Thyroid gland (tissue), 4 donors: ENCODE results near the gene TMEM8B. TPM values are rescaled to one million over a fixed set of nuclear protein-coding genes. Genes with fewer than 3 reads are reported as not detected.

Source experiments
- DNase-seq, 2 donors: peaks; one replicate each; pipeline ENCODE4 v3.0.0-alpha.2; 2019
- H3K27ac ChIP-seq, 3 donors: fragments of 200-600 bp; sonication (generic); 1 replicate in 2 of 3; 2 replicates in 1 of 3; pipeline ENCODE4 v1.5.1; 2016 to 2019; ENCODE audit warnings: mild to moderate bottlenecking in 1 of 3, moderate library complexity in 1 of 3
- H3K27me3 ChIP-seq: fragments of 200-600 bp; sonication (generic); one replicate; pipeline ENCODE4 v1.5.1; 2019
- H3K36me3 ChIP-seq, 2 donors: fragments of 200-600 bp; sonication (generic); one replicate each; pipeline ENCODE4 v1.5.1; 2016 to 2019
- H3K4me1 ChIP-seq, 2 donors: fragments of 200-600 bp; sonication (generic); one replicate each; pipeline ENCODE4 v1.5.1; 2017 to 2019
- H3K4me3 ChIP-seq, 3 donors: fragments of 200-600 bp; sonication (generic); replicated peaks in 1 of 3; 1 replicate in 2 of 3; 2 replicates in 1 of 3; pipeline ENCODE4 v1.5.1; 2016; ENCODE audit warnings: mild to moderate bottlenecking in 1 of 3
- H3K9me3 ChIP-seq: fragments of 200-600 bp; sonication (generic); one replicate; pipeline ENCODE4 v1.5.1; 2017
- CTCF ChIP-seq, 6 experiments: fragments of 200-600 bp in 3 of 6; fragments of 450-650 bp in 3 of 6; sonication (generic) in 3 of 6; IDR thresholded peaks; one replicate each; pipeline ENCODE4 v1.5.1; 2016 to 2019; ENCODE audit warnings: antibody characterized with exemption in 6 of 6, mild to moderate bottlenecking in 2 of 6, inconsistent platforms in 1 of 6, moderate library complexity in 1 of 6
- POLR2A ChIP-seq, 2 donors: fragments of 450-650 bp; IDR thresholded peaks; one replicate each; pipeline ENCODE4 v1.6.1; 2017; ENCODE audit warnings: antibody characterized with exemption in 2 of 2, mild to moderate bottlenecking in 2 of 2, moderate library complexity in 1 of 2
- WGBS, 2 donors: methylation state at CpG; one replicate each; pipeline ENCODE4 v1.1.5; 2017; 5-methylcytosine and 5-hydroxymethylcytosine counted together
- intact Hi-C: fragments of 100-400 bp; cut with DNase I; formaldehyde crosslinking; loops from one replicate; pipeline ENCODE4 v1.15.1; 2023
- total RNA-seq, 4 donors: library from RNA; depleted of rRNA; stranded (reverse); fragments of >200 nt; gene quantifications; one replicate each; pipeline ENCODE4 v1.2.3, GENCODE V29; 2016

TMEM8B gene
- total RNA-seq, 4 donors from 2014 or later: 8.5 to 17.4 (median 15.8) TPM

DNA sequence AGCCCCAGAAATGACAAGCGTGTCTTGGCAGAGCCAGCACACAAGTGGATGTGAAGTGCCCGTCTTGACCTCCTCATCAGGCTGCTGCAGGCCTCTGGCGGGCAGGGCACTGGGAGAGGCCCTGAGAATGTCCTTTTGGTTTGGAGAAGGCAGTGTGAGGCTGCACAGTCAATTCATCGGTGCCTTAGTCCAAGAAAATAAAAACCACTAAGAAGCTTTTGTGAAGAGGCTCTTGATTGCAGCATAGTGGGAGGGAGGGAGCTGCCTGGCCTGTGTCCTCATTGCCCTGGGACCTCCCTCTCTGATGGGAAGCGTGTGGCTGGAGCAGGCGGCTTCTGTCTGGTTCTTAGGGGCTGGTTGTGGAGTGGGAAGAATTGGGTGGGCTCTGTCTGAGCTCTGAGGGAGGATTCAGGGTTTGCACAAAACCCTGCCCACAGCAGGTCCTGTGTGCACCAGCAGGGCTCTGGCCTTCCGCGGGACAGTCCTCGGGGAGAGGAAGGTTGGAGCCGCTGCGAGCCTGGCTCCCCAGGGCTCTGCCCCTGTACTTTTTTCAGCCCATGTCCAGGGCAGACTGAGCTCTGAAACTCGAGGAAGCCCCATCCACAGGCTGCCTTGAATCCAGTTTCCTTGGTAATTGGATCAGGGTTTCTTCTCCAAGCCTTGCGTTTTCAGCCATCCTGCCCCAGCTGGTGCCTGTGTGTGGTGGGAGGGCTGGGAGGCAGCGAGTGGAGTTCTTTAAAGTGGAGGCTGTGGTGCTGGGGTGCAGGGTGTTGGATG lies 78.1 kb downstream of the TMEM8B start:
- intact Hi-C loops: loop anchor here (5.0 kb wide), 1 partner anchor 35 kb away; no protein-coding TSS in a partner anchor
- WGBS, 2 donors: 24 to 29% methylated on average over 13 of the region's 14 CpGs
- Histone ChIP-seq H3K27ac (peak overlapping the region; percentile 84 to 97 (median 96)), H3K4me3 (peak overlapping the region in 1 of 3 donors; percentile 2), H3K36me3 (no peaks in the 10 kb centered on the region), H3K4me1 (peaks cover 58 to 67% of the 10 kb centered on the region in 2 donors), H3K27me3 (no peaks in the 10 kb centered on the region), H3K9me3 (no peaks in the 10 kb centered on the region)
- DNase-seq: peak; percentile 90
- TF ChIP-seq CTCF (IDR thresholded peaks at IDR 0.05) (peak in 1 of 6 experiments; percentile 14), POLR2A (IDR thresholded peaks at IDR 0.05) (peak in 1 of 2 donors; percentile 52)

DNA sequence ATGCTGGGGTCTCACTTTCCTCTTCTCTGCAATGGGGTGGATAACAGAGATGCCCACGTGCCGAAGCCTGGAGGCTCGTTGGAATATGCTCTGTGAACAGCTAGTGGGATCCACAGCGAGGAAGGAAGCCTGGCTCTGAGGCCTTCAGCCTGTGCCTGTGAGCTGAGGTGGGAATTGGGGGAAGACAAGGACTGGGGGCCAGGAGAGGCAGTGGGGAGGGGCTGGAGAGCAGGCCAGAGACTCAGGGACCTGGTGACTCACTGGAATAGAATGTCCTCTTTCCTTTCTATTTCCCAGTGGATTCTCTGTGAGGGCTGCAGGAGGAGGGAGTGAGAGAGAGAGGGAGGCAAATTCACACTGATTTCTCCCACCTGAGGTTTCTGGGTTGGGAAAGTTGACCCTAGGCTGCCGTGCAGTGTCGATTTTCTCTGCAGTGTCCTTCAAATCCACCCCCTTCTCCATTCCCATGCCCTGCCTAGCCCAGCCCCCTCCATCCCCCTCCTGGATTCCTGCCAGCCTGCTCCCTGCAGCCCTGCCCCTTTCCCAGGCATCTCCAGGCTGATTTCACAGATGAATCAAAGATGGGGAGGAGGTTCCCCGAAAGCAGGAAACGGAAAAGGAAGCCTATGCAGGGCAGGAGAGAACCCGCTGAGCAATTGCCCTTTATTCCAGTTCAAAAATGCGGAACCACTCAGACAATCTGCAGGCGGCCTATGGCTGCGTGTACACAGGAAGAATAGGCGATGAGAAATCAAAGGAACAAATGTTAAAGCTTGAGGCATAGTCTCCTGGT lies 78.9 kb downstream of the TMEM8B start:
- Histone ChIP-seq H3K27me3 (no peaks in the 10 kb centered on the region), H3K9me3 (no peaks in the 10 kb centered on the region), H3K36me3 (no peaks in the 10 kb centered on the region), H3K4me3 (peak overlapping the region in 1 of 3 donors; percentile 2), H3K4me1 (peaks cover 60 to 74% of the 10 kb centered on the region in 2 donors), H3K27ac (peak overlapping the region; percentile 84 to 97 (median 96))
- intact Hi-C loops: loop anchor here (5.0 kb wide), 1 partner anchor 34 kb away; no protein-coding TSS in a partner anchor
- WGBS, 2 donors: 37 to 42% methylated on average over 13 of the region's 13 CpGs
- peak in 1 of 2 donors; percentile 36 for TF ChIP-seq POLR2A (IDR thresholded peaks at IDR 0.05)
- no peak for TF ChIP-seq CTCF (IDR thresholded peaks at IDR 0.05)
- DNase-seq: peak; percentile 71 to 73

- no peaks in the 10 kb centered on the region for H3K27me3 ChIP-seq
- peak overlapping the region; percentile 84 to 97 (median 96) for H3K27ac ChIP-seq
- H3K4me3 ChIP-seq: no peak overlapping the region
- H3K9me3 ChIP-seq: no peaks in the 10 kb centered on the region
- TF ChIP-seq POLR2A (IDR thresholded peaks at IDR 0.05) (no peak), CTCF (IDR thresholded peaks at IDR 0.05) (no peak)
- 57 to 69% methylated on average over 8 to 9 of the region's 9 CpGs for WGBS, 2 donors
- intact Hi-C loops: loop anchor here (5.0 kb wide), 1 partner anchor 34 kb away; no protein-coding TSS in a partner anchor
- H3K36me3 ChIP-seq: no peaks in the 10 kb centered on the region
- H3K4me1 ChIP-seq: peaks cover 62 to 77% of the 10 kb centered on the region in 2 donors
- DNase-seq: no peak
Observed at GRCh38 chr9:35908504-35909125, 79.6 kb downstream of the TMEM8B start.

DNA sequence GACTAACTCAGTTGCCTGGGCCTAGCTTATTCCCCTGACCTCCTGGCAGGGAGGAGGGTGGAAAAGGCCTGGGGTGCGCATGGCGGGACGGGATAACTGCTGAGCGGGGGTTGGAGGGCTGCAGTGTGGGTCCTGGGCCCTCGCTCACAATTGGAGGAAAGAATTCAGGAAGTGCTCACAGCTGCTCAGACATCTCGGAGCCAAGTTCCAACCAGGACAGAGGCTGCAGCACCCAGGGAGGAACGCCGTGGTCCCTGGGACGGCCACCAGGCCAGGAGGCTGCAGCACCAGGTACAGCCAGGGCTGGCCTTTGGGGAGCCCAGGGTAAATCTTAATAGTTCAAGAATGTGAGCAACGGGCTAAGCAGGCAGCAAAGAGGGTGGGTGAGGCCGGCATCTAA lies 80.2 kb downstream of the TMEM8B start, which contains the start of gene SPAAR:
TSS of gene SPAAR (plus strand) at position 217 of the 400 bp plus-strand sequence. CDS start 974 bp downstream, outside the sequence.
- Histone ChIP-seq H3K4me1 (peaks cover 62 to 77% of the 10 kb centered on the region in 2 donors), H3K27ac (peak within 1 kb of the TSS; percentile 84 to 97 (median 96)), H3K36me3 (no peaks in the 10 kb centered on the region), H3K27me3 (no peaks in the 10 kb centered on the region), H3K9me3 (no peaks in the 10 kb centered on the region), H3K4me3 (no peak within 1 kb of the TSS)
- 75 to 79% methylated on average over 11 of the region's 11 CpGs for WGBS, 2 donors
- intact Hi-C loops: loop anchor here (5.0 kb wide), 1 partner anchor 33 kb away; no protein-coding TSS in a partner anchor
- no peak for TF ChIP-seq POLR2A (IDR thresholded peaks at IDR 0.05)
- TF ChIP-seq CTCF (IDR thresholded peaks at IDR 0.05): no peak
- DNase-seq: no peak
